ENCODE results near the gene GRAMD1A. TPM values are rescaled to one million over a fixed set of nuclear protein-coding genes. Genes with fewer than 3 reads are reported as not detected.
"Not testable (repeated sequence)": the region's sequence is repeated elsewhere in the genome, so short reads cannot be mapped to it uniquely, and the experiment has no call there.

The GRAMD1A gene
- total RNA-seq, 1 experiment from 2014 or later, result 42.9 TPM

- in situ Hi-C loops (cut with HindIII; ENCODE audit: low sequenced_read_pairs), result no loop called here
- DNase-seq (ENCODE audit: low spot score), result no peak
Observed at GRCh38 chr19:35013820-35014754, 14.0 kb downstream of the GRAMD1A start.

GRCh38 chr19:35014774-35015173, 14.7 kb downstream of the GRAMD1A start:
- DNase-seq (ENCODE audit: low spot score); in situ Hi-C loops (cut with HindIII; ENCODE audit: low sequenced_read_pairs): not testable (repeated sequence)

- no peak for DNase-seq (ENCODE audit: low spot score)
- in situ Hi-C loops (cut with HindIII; ENCODE audit: low sequenced_read_pairs), result no loop called here
Observed at GRCh38 chr19:35015270-35015953, 15.3 kb downstream of the GRAMD1A start.

- DNase-seq (ENCODE audit: low spot score), result no peak
- in situ Hi-C loops (cut with HindIII; ENCODE audit: low sequenced_read_pairs), result no loop called here
Observed at GRCh38 chr19:35015954-35016351, 15.8 kb downstream of the GRAMD1A start.

- in situ Hi-C loops (cut with HindIII; ENCODE audit: low sequenced_read_pairs), result no loop called here
- DNase-seq (ENCODE audit: low spot score), result no peak
Observed at GRCh38 chr19:35017507-35017906, 17.4 kb downstream of the GRAMD1A start.

- DNase-seq (ENCODE audit: low spot score), result no peak
- in situ Hi-C loops (cut with HindIII; ENCODE audit: low sequenced_read_pairs), result no loop called here
Observed at GRCh38 chr19:35018379-35018778, 18.3 kb downstream of the GRAMD1A start.

GRCh38 chr19:35019144-35019543, 19.0 kb downstream of the GRAMD1A start:
- no peak for DNase-seq (ENCODE audit: low spot score)
- in situ Hi-C loops (cut with HindIII; ENCODE audit: low sequenced_read_pairs), result no loop called here

- no peak for DNase-seq (ENCODE audit: low spot score)
- in situ Hi-C loops (cut with HindIII; ENCODE audit: low sequenced_read_pairs), result no loop called here
Observed at GRCh38 chr19:35021016-35021415, 20.9 kb downstream of the GRAMD1A start.

GRCh38 chr19:35021596-35021995, 21.5 kb downstream of the GRAMD1A start:
- in situ Hi-C loops (cut with HindIII; ENCODE audit: low sequenced_read_pairs), result no loop called here
- DNase-seq (ENCODE audit: low spot score), result no peak

GRCh38 chr19:35022460-35022859, 22.3 kb downstream of the GRAMD1A start:
- DNase-seq (ENCODE audit: low spot score), result no peak
- in situ Hi-C loops (cut with HindIII; ENCODE audit: low sequenced_read_pairs), result no loop called here

- DNase-seq (ENCODE audit: low spot score), result no peak
- in situ Hi-C loops (cut with HindIII; ENCODE audit: low sequenced_read_pairs), result no loop called here
Observed at GRCh38 chr19:35023428-35023827, 23.3 kb downstream of the GRAMD1A start.

- DNase-seq (ENCODE audit: low spot score), result no peak
- in situ Hi-C loops (cut with HindIII; ENCODE audit: low sequenced_read_pairs), result no loop called here
Observed at GRCh38 chr19:35024095-35024494, 24.0 kb downstream of the GRAMD1A start.

- in situ Hi-C loops (cut with HindIII; ENCODE audit: low sequenced_read_pairs), result no loop called here
- no peak for DNase-seq (ENCODE audit: low spot score)
Observed at GRCh38 chr19:35025969-35026368, 25.8 kb downstream of the GRAMD1A start.

- in situ Hi-C loops (cut with HindIII; ENCODE audit: low sequenced_read_pairs), result no loop called here
- no peak for DNase-seq (ENCODE audit: low spot score)
Observed at GRCh38 chr19:35026418-35026817, 26.3 kb downstream of the GRAMD1A start.

GRCh38 chr19:35027009-35027408, 26.9 kb downstream of the GRAMD1A start:
- in situ Hi-C loops (cut with HindIII; ENCODE audit: low sequenced_read_pairs), result no loop called here
- no peak for DNase-seq (ENCODE audit: low spot score)

- DNase-seq (ENCODE audit: low spot score), result no peak
- in situ Hi-C loops (cut with HindIII; ENCODE audit: low sequenced_read_pairs), result no loop called here
Observed at GRCh38 chr19:35027851-35028599, 27.9 kb downstream of the GRAMD1A start.

- DNase-seq (ENCODE audit: low spot score); in situ Hi-C loops (cut with HindIII; ENCODE audit: low sequenced_read_pairs): not testable (repeated sequence)
Observed at GRCh38 chr19:35028600-35028885, 28.4 kb downstream of the GRAMD1A start.

GRCh38 chr19:35029275-35029736, 29.2 kb downstream of the GRAMD1A start:
- DNase-seq (ENCODE audit: low spot score); in situ Hi-C loops (cut with HindIII; ENCODE audit: low sequenced_read_pairs): not testable (repeated sequence)

GRCh38 chr19:35029737-35030256, 29.7 kb downstream of the GRAMD1A start:
- DNase-seq (ENCODE audit: low spot score), result no peak
- in situ Hi-C loops (cut with HindIII; ENCODE audit: low sequenced_read_pairs), result no loop called here

Data from G401 (cell line).